Thoracic aorta (tissue), 2 donors: Measurements from ENCODE around the gene SPATA31E1. TPM values are rescaled to one million over a fixed set of nuclear protein-coding genes. Genes with fewer than 3 reads are reported as not detected.

Experiments
- ATAC-seq: fragments of 150-250 bp; one replicate; pipeline ENCODE4 v1.8.0; 2017; ENCODE audit warnings: low read depth; ENCODE audit not compliant: insufficient number of reproducible peaks, low FRiP score
- DNase-seq: peaks from one replicate; pipeline ENCODE4 v3.0.0-alpha.2; 2020; ENCODE audit warnings: low spot score
- H3K27ac ChIP-seq, 2 donors: fragments of 200-600 bp; sonication (generic); 1 replicate in 1 of 2; 2 replicates in 1 of 2; pipeline ENCODE4 v1.5.1; 2016; ENCODE audit warnings: mild to moderate bottlenecking in 2 of 2, moderate library complexity in 2 of 2
- H3K27me3 ChIP-seq: fragments of 200-600 bp; sonication (generic); replicated peaks from 2 replicates; pipeline ENCODE4 v1.6.0; 2016; ENCODE audit warnings: mild to moderate bottlenecking; ENCODE audit not compliant: insufficient read depth
- H3K36me3 ChIP-seq: fragments of 200-600 bp; sonication (generic); one replicate; pipeline ENCODE4 v1.5.1; 2016
- H3K4me1 ChIP-seq, 2 donors: fragments of 200-600 bp; sonication (generic); 1 replicate in 1 of 2; 2 replicates in 1 of 2; pipeline versions ENCODE4 v1.5.1 to v1.6.0; 2016; ENCODE audit warnings: low read depth in 2 of 2, mild to moderate bottlenecking in 1 of 2; ENCODE audit not compliant: control insufficient read depth in 1 of 2
- H3K4me3 ChIP-seq: fragments of 200-600 bp; sonication (generic); 2 replicates; pipeline ENCODE4 v1.5.1; 2016; ENCODE audit warnings: mild to moderate bottlenecking
- H3K9me3 ChIP-seq: fragments of 200-600 bp; sonication (generic); 2 replicates; pipeline ENCODE4 v1.5.1; 2016
- total RNA-seq, 2 donors: library from RNA; depleted of rRNA; stranded (reverse); fragments of >200 nt; gene quantifications; one replicate each; pipeline versions ENCODE4 v1.1.0 to v1.2.3, GENCODE V29; 2016
- TF ChIP-seq, protein P1 (sequence below): fragments of 200-600 bp; sonication (generic); IDR thresholded peaks from one replicate; pipeline ENCODE4 v1.5.1; 2019; ENCODE audit warnings: antibody characterized with exemption

SPATA31E1 gene
- total RNA-seq, 2 donors from 2014 or later: not detected

DNA sequence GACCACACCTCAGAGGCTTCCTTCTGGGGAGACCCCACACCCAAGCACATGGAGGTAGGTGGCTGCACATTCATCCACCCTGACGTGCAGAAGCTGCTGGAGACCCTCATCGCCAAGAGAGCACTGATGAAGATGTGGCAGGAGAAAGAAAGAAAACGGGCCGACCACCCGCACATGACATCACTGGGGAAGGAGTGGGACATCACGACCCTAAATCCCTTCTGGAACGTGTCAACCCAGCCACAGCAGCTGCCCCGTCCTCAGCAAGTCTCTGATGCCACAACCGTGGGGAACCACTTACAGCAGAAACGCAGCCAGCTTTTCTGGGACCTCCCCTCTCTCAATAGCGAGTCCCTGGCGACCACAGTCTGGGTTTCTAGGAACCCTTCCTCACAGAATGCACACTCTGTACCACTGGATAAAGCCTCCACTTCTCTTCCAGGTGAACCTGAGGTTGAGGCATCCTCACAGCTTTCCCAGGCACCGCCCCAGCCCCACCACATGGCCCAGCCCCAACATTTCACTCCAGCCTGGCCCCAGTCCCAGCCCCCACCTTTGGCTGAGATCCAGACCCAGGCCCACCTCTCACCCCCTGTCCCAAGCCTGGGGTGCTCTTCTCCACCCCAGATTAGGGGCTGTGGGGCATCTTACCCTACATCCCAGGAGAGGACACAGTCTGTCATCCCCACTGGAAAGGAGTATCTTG is 3.0 kb downstream of the SPATA31E1 start:
- no peaks in the 10 kb centered on the region for H3K36me3 ChIP-seq
- ATAC-seq: no peak
- H3K4me1 ChIP-seq: no peaks in the 10 kb centered on the region
- no peak overlapping the region for H3K27ac ChIP-seq
- TF ChIP-seq, protein P1, sequence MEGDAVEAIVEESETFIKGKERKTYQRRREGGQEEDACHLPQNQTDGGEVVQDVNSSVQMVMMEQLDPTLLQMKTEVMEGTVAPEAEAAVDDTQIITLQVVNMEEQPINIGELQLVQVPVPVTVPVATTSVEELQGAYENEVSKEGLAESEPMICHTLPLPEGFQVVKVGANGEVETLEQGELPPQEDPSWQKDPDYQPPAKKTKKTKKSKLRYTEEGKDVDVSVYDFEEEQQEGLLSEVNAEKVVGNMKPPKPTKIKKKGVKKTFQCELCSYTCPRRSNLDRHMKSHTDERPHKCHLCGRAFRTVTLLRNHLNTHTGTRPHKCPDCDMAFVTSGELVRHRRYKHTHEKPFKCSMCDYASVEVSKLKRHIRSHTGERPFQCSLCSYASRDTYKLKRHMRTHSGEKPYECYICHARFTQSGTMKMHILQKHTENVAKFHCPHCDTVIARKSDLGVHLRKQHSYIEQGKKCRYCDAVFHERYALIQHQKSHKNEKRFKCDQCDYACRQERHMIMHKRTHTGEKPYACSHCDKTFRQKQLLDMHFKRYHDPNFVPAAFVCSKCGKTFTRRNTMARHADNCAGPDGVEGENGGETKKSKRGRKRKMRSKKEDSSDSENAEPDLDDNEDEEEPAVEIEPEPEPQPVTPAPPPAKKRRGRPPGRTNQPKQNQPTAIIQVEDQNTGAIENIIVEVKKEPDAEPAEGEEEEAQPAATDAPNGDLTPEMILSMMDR: no peak
- H3K9me3 ChIP-seq: no peaks in the 10 kb centered on the region
- H3K27me3 ChIP-seq: no peaks in the 10 kb centered on the region
- DNase-seq: no peak
- no peak overlapping the region for H3K4me3 ChIP-seq

DNA sequence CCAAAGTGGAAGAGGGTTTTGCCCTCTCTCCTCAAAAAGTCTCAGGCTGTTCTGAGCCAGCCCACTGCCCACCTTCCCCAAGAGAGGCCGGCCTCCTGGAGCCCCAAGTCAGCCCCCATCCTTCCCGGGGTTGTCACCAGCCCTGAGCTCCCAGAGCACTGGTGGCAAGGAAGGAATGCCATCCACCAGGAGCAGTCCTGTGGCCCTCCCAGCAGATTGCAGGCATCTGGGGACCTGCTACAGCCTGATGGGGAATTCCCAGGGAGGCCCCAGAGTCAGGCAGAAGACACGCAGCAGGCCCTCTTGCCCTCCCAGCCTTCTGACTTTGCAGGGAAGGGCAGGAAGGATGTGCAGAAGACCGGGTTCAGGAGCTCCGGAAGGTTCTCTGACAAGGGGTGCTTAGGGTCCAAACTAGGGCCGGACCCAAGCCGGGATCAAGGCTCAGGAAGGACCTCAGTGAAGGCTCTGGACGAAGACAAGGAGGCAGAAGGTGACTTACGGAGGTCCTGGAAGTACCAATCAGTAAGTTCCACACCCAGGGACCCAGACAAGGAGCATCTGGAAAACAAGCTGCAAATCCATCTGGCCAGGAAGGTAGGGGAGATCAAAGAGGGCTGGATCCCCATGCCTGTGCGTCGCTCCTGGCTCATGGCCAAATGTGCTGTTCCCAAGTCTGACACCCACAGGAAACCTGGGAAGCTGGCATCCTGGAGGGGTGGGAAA is 3.7 kb downstream of the SPATA31E1 start:
- ATAC-seq: no peak
- Histone ChIP-seq H3K27me3 (no peaks in the 10 kb centered on the region), H3K9me3 (no peaks in the 10 kb centered on the region), H3K4me3 (no peak overlapping the region), H3K4me1 (no peaks in the 10 kb centered on the region), H3K36me3 (no peaks in the 10 kb centered on the region), H3K27ac (no peak overlapping the region)
- TF ChIP-seq, protein P1: no peak
- no peak for DNase-seq

DNA sequence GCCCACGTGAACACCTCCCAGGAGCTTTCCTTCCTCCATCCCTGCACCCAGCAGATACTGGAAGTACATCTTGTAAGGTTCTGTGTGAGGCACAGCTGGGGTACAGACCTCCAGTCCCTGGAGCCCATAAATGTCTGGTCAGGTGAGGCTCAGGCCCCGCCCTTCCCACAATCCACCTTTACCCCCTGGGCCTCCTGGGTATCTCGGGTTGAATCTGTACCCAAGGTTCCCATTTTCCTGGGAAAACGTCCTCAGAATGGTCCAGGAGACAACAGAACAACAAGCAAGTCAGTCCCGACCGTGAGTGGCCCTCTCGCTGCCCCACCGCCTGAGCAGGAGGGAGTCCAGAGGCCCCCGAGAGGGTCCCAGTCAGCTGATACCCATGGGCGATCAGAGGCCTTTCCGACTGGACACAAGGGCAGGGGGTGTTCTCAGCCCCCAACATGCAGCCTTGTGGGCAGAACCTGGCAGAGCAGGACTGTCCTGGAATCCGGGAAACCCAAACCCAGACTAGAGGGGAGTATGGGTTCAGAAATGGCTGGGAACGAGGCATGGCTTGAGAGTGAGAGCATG is 4.3 kb downstream of the SPATA31E1 start:
- Histone ChIP-seq H3K36me3 (no peaks in the 10 kb centered on the region), H3K27me3 (no peaks in the 10 kb centered on the region), H3K27ac (no peak overlapping the region), H3K4me1 (no peaks in the 10 kb centered on the region), H3K9me3 (no peaks in the 10 kb centered on the region), H3K4me3 (no peak overlapping the region)
- TF ChIP-seq, protein P1: no peak
- ATAC-seq: no peak
- no peak for DNase-seq

DNA sequence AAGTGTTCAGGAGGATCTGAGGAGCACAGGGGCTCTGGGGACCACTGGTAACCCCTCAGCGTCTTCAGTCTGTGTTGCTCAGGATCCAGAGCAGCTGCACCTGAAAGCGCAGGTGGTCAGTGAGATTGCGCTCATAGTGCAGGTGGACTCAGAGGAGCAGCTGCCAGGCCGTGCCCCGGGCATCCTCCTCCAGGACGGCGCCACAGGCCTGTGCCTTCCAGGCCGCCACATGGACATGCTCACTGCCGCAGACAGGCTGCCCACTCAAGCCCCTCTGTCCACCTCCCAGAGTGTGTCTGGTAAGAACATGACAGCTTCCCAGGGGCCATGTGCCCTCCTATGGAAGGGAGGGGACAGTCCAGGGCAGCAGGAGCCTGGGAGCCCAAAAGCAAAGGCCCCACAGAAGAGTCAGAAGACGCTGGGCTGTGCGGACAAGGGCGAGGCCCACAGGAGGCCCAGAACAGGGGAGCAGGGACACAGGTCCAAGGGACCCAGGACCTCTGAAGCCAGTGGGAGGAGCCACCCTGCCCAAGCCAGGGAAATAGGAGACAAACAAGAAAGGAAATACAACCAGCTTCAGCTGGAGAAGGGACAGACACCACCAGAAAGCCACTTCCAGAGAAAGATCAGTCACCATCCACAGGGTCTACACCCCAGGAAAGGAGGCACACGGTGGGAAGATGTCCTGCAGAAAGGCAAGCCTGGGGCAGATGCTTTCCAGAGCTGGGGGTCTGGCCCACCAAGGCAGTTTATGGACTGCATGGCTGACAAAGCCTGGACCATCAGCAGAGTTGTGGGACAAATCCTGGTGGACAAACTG is 5.2 kb downstream of the SPATA31E1 start:
- Histone ChIP-seq H3K9me3 (no peaks in the 10 kb centered on the region), H3K27me3 (no peaks in the 10 kb centered on the region), H3K36me3 (no peaks in the 10 kb centered on the region), H3K4me3 (no peak overlapping the region), H3K27ac (no peak overlapping the region), H3K4me1 (no peaks in the 10 kb centered on the region)
- TF ChIP-seq, protein P1: no peak
- ATAC-seq (no peak), DNase-seq (no peak)

DNA sequence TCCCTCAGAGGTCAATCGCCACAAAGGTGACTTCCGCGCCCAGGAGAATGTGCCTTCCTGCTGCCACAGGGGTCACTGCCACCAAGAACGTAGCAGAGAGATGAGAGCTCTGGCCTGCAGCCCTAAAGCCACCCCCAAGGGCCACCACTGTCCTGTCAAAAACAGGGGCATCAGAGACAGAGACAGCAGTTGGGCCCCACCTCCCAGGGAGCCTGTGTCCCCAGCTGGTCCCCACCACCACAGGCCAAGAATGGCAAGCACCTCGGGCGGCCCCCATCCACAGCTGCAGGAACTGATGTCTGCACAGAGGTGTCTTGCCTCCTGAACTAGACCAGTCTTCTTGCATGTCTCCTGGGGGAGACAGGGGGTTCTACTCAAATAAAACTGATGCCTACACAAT is 5.8 kb downstream of the SPATA31E1 start:
- no peak overlapping the region for H3K4me3 ChIP-seq
- ATAC-seq: no peak
- no peaks in the 10 kb centered on the region for H3K4me1 ChIP-seq
- H3K27me3 ChIP-seq: no peaks in the 10 kb centered on the region
- no peak for DNase-seq
- TF ChIP-seq, protein P1: no peak
- H3K9me3 ChIP-seq: no peaks in the 10 kb centered on the region
- H3K36me3 ChIP-seq: no peaks in the 10 kb centered on the region
- no peak overlapping the region for H3K27ac ChIP-seq
